ENCODE data around the gene FMNL3.

- no peak for TF ChIP-seq SP1 (IDR thresholded peaks at IDR 0.05)
- no peak for TF ChIP-seq LEF1 (IDR thresholded peaks at IDR 0.05; ENCODE audit: borderline replicate concordance)
- no peak for TF ChIP-seq FOXA1 (IDR thresholded peaks at IDR 0.05)
- no peak for TF ChIP-seq HDGF (IDR thresholded peaks at IDR 0.05; ENCODE audit: borderline replicate concordance)
- no peak for TF ChIP-seq ZNF384 (IDR thresholded peaks at IDR 0.05)
- no peak for TF ChIP-seq FOXK2 (IDR thresholded peaks at IDR 0.05)
- TF ChIP-seq FOXM1 (IDR thresholded peaks at IDR 0.05; ENCODE audit: borderline replicate concordance): no peak
- no peak for TF ChIP-seq CTBP1 (IDR thresholded peaks at IDR 0.05; ENCODE audit: borderline replicate concordance)
- no peak for TF ChIP-seq ARNT (IDR thresholded peaks at IDR 0.05)
- TF ChIP-seq L3MBTL2 (conservative IDR thresholded peaks at IDR 0.05): no peak
- no peak for TF ChIP-seq BHLHE40 (IDR thresholded peaks at IDR 0.05; ENCODE audit: borderline replicate concordance)
Measured at GRCh38 chr12:49689785-49690184, 17.4 kb downstream of the FMNL3 start.
